Measurements from ENCODE around the gene RNF157. TPM values are rescaled to one million over a fixed set of nuclear protein-coding genes. Genes with fewer than 3 reads are reported as not detected.

The RNF157 gene
- total and polyA plus RNA-seq, 9 of the 15 experiments (the other 6 are each of a cell fraction or from before 2014, with no cell fraction given) = 8.1 to 31.7 (median 20.8) TPM

DNA sequence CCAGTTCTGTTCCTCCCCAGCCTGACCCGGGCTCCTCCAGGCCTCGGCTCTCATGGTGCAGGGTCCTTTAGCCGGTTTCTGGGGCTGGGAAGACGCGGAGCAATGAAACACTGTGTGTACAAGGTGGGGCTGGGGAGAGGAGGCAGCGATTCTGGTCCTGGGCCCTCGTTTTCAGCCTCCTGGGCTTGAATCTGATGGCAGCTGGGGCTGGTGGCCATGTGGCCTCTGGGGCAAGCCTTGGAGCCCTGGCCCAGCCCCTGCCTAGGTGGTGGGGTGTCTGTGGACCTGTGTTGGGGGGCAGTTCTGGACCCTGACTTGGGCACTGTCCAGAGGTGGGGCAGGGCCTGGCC lies 103.3 kb downstream of the RNF157 start:
- Histone ChIP-seq H3K27ac (ENCODE audit: extremely low read depth, low read depth, low read length) (no peak overlapping the region), H3K4me3 (no peak overlapping the region), H2AFZ (ENCODE audit: low read depth, low read length) (no peak overlapping the region), H3K9ac (ENCODE audit: insufficient read depth in 1 of 2, low read depth in 2 of 2, low read length in 2 of 2) (no peak overlapping the region), H3K27me3 (ENCODE audit: control insufficient read depth in 2 of 2, insufficient read depth in 2 of 2, low read length in 2 of 2) (peaks cover 55 to 82% of the 10 kb centered on the region in 2 experiments; a peak in 4 of 5 replicates), H3K79me2 (ENCODE audit: control insufficient read depth, insufficient read depth, low read length) (no peaks in the 10 kb centered on the region), H4K20me1 (replicated peaks; ENCODE audit: control insufficient read depth, insufficient read depth, low read length) (peaks cover 8% of the 10 kb centered on the region; the same call in 1 of the 2 replicates), H3K4me2 (ENCODE audit: insufficient read depth, low read length) (no peak overlapping the region), H3K36me3 (ENCODE audit: control insufficient read depth, insufficient read depth, low read length) (no peaks in the 10 kb centered on the region), H3K9me1 (ENCODE audit: control insufficient read depth, insufficient read depth, low read length) (no peaks in the 10 kb centered on the region), H3K4me1 (replicated peaks in 1 of 2; ENCODE audit: control insufficient read depth in 2 of 2, insufficient read depth in 2 of 2, low read length in 2 of 2) (peaks cover 5 to 62% of the 10 kb centered on the region in 2 experiments; a peak in 3 of 5 replicates), H3K9me3 (replicated peaks; ENCODE audit: control insufficient read depth, insufficient read depth, low read depth, low read length) (no peaks in the 10 kb centered on the region)
- no TSS peak for BruUV-seq (replicated peaks)
- no peak for DNase-seq (ENCODE audit: extremely low read depth in 1 of 4, low spot score in 3 of 4)
- FAIRE-seq = no peak
- intact Hi-C loops (cut with micrococcal nuclease) (no loop called here), in situ Hi-C loops (cut with MboI) (no loop called here)
- TF ChIP-seq, protein P1, sequence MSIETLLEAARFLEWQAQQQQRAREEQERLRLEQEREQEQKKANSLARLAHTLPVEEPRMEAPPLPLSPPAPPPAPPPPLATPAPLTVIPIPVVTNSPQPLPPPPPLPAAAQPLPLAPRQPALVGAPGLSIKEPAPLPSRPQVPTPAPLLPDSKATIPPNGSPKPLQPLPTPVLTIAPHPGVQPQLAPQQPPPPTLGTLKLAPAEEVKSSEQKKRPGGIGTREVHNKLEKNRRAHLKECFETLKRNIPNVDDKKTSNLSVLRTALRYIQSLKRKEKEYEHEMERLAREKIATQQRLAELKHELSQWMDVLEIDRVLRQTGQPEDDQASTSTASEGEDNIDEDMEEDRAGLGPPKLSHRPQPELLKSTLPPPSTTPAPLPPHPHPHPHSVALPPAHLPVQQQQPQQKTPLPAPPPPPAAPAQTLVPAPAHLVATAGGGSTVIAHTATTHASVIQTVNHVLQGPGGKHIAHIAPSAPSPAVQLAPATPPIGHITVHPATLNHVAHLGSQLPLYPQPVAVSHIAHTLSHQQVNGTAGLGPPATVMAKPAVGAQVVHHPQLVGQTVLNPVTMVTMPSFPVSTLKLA (conservative IDR thresholded peaks at IDR 0.05) = no peak
- TF ChIP-seq STAT5A (IDR thresholded peaks at IDR 0.05; ENCODE audit: borderline replicate concordance, low read length) = no peak
- 9% methylated on average over 7 of the region's 7 CpGs for WGBS (ENCODE audit: insufficient coverage, low coverage, missing lambda C conversion rate)
- no peak for ATAC-seq
- POLR2A ChIA-PET = interaction anchor here (0.6 kb wide), 2 partner anchors 8 to 136 kb away, joined by 3 read pairs; no protein-coding TSS in a partner anchor
- CTCF ChIA-PET (ENCODE audit: low intra/inter-chr PET ratio) = no interaction called here

GRCh38 chr17:76136276-76137000 lies 103.9 kb downstream of the RNF157 start:
- BruUV-seq (replicated peaks) = no TSS peak
- Histone ChIP-seq H3K9me1 (ENCODE audit: control insufficient read depth, insufficient read depth, low read length) (no peaks in the 10 kb centered on the region), H4K20me1 (replicated peaks; ENCODE audit: control insufficient read depth, insufficient read depth, low read length) (peaks cover 3% of the 10 kb centered on the region; the same call in 1 of the 2 replicates), H3K27me3 (ENCODE audit: control insufficient read depth in 2 of 2, insufficient read depth in 2 of 2, low read length in 2 of 2) (peaks cover 61 to 87% of the 10 kb centered on the region in 2 experiments; a peak in 4 of 5 replicates), H3K9me3 (replicated peaks; ENCODE audit: control insufficient read depth, insufficient read depth, low read depth, low read length) (no peaks in the 10 kb centered on the region), H2AFZ (ENCODE audit: low read depth, low read length) (no peak overlapping the region), H3K4me2 (ENCODE audit: insufficient read depth, low read length) (no peak overlapping the region), H3K79me2 (ENCODE audit: control insufficient read depth, insufficient read depth, low read length) (no peaks in the 10 kb centered on the region), H3K9ac (ENCODE audit: insufficient read depth in 1 of 2, low read depth in 2 of 2, low read length in 2 of 2) (no peak overlapping the region), H3K4me1 (replicated peaks in 1 of 2; ENCODE audit: control insufficient read depth in 2 of 2, insufficient read depth in 2 of 2, low read length in 2 of 2) (peaks cover 2 to 61% of the 10 kb centered on the region in 2 experiments; a peak in 3 of 5 replicates), H3K36me3 (ENCODE audit: control insufficient read depth, insufficient read depth, low read length) (no peaks in the 10 kb centered on the region), H3K27ac (ENCODE audit: extremely low read depth, low read depth, low read length) (no peak overlapping the region), H3K4me3 (no peak overlapping the region)
- in situ Hi-C loops (cut with MboI) (no loop called here), intact Hi-C loops (cut with micrococcal nuclease) (no loop called here)
- ATAC-seq (no peak), DNase-seq (ENCODE audit: extremely low read depth in 1 of 4, low spot score in 3 of 4) (no peak), FAIRE-seq (no peak)
- TF ChIP-seq CBX1 (IDR thresholded peaks at IDR 0.05; ENCODE audit: low read depth) (no peak), ZNF668 (CRISPR knock-in tag; IDR thresholded peaks at IDR 0.05) (no peak), ZNF263 (CRISPR knock-in tag; IDR thresholded peaks at IDR 0.05; ENCODE audit: borderline replicate concordance) (no peak), CEBPB (tag; IDR thresholded peaks at IDR 0.05) (no peak), MCM7 (IDR thresholded peaks at IDR 0.05) (no peak), TRIM25 (IDR thresholded peaks at IDR 0.05; ENCODE audit: borderline replicate concordance) (no peak), ZNF354B (CRISPR knock-in tag; IDR thresholded peaks at IDR 0.05) (no peak)
- 18% methylated on average over 11 of the region's 16 CpGs for WGBS (ENCODE audit: insufficient coverage, low coverage, missing lambda C conversion rate)
- ChIA-PET POLR2A (no interaction called here), CTCF (ENCODE audit: low intra/inter-chr PET ratio) (no interaction called here)
